ENCODE data around the gene ATP8A1. TPM values are rescaled to one million over a fixed set of nuclear protein-coding genes. Genes with fewer than 3 reads are reported as not detected.

The ATP8A1 gene
- total and polyA plus RNA-seq, 2 of the 8 experiments (the other 6 are each of a cell fraction or from before 2014, with no cell fraction given): 3.7 to 14.9 TPM

DNA sequence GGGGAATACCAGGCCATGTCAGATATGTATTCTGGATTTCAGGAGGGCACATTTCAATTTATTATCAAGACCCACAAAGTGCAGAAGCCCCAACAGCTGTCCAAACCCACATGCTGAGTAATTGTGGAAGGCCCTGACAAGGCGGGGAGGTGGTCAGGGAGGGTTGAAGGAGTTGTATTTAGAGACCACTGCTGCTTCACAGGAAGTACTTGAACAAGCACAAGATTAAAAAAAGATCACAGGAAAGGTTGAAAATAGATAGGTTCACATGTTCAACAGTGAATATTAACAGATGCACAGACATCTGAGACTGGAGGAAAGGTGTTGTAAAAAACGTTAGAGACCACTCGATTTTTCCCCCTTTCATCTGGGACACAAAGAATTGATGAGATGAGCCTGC, 17.9 kb downstream of the ATP8A1 start (continued):
- TF ChIP-seq CHD7 (IDR thresholded peaks at IDR 0.05; ENCODE audit: insufficient replicate concordance, low read length): no peak
- no peak for TF ChIP-seq CBX5 (IDR thresholded peaks at IDR 0.05; ENCODE audit: low read depth, low read length)
- TF ChIP-seq SP1 (IDR thresholded peaks at IDR 0.05; ENCODE audit: low read depth, low read length): no peak
- TF ChIP-seq SIN3A (conservative IDR thresholded peaks at IDR 0.05 in 1 of 2, IDR thresholded peaks at IDR 0.05 in 1 of 2; ENCODE audit: low read depth in 1 of 2, low read length in 2 of 2): no peak
- TF ChIP-seq KDM1A (IDR thresholded peaks at IDR 0.05; ENCODE audit: borderline replicate concordance, low read length): no peak
- no peak for TF ChIP-seq EP300 (IDR thresholded peaks at IDR 0.05; ENCODE audit: borderline replicate concordance in 1 of 2, low read depth in 2 of 2, low read length in 2 of 2)
- no peak for TF ChIP-seq CHD1 (IDR thresholded peaks at IDR 0.05; ENCODE audit: low read depth, low read length)
